Measurements from ENCODE around the gene SBF1. TPM values are rescaled to one million over a fixed set of nuclear protein-coding genes. Genes with fewer than 3 reads are reported as not detected.

The SBF1 gene
- total and polyA plus RNA-seq, 4 donors = 30.1 to 76.9 (median 34.2) TPM

DNA sequence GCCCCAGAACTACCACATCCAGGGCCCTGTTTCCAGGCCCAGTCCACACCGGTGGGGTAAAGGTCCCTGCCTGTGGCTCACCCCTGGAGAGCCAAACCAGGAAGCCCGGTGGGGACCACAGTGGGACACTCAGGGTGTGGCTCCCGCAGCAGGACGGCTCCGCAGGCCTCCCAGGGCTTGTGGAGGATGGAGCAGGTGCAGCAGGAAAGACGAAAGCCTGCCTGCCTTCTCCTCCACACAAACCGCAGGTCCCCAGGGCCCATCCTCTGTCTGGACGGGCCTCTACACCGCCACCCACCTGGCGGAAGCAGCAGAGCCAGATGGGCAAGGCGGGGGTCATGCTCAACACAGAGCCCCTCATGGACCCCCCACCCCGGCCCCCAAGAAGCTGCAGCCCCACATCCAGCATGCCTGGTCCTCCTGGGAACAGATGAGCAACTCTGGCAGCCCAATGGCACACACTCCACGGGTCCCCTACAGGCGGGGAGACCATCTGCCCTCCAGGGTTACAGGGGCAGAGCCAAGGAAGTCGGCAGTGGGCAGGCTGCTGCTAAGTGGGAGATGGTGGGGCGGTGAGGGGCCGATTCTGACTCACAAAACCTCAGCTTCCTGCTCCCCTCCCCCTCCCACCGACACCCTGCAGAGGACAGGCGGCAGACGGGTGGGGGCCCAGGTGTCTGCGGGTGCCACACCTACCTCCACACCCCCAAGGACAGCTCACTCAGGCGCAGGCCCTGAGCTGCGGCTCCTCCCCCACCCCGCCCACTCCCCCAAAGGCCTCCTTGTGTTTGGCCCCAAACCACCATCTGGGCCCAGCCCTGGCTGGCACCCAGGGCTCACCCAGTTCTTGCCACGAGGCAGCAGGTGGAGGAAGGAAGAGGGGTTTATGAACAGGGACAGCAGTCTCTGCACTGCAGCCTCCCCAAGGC lies 5.2 kb downstream of the SBF1 start:
- Histone ChIP-seq H3K9me3 (ENCODE audit: control insufficient read depth in 4 of 4, insufficient read depth in 3 of 4, low read length in 3 of 4) (no peaks in the 10 kb centered on the region), H3K27ac (ENCODE audit: low read depth in 1 of 2, low read length in 1 of 2) (no peak overlapping the region), H3K9ac (ENCODE audit: insufficient read depth in 1 of 2, low read length in 2 of 2) (no peak overlapping the region), H3K36me3 (ENCODE audit: control insufficient read depth in 4 of 4, insufficient read depth in 4 of 4, low read length in 4 of 4) (peaks cover 8 to 35% (median 17%) of the 10 kb centered on the region in 4 donors), H3K27me3 (ENCODE audit: control insufficient read depth in 3 of 3, insufficient read depth in 3 of 3, low read length in 2 of 3) (no peaks in the 10 kb centered on the region), H3K4me3 (no peak overlapping the region), H3K4me1 (ENCODE audit: control insufficient read depth in 5 of 5, insufficient read depth in 5 of 5, low read length in 5 of 5) (peaks cover 6 to 42% (median 9%) of the 10 kb centered on the region in 5 donors)
- DNase-seq (no peak), ATAC-seq (ENCODE audit: insufficient read depth, low FRiP score) (peak; percentile 68)
- 28 to 46% methylated on average over 24 to 25 of the region's 25 CpGs for WGBS, 2 donors
- TF ChIP-seq, protein P1, sequence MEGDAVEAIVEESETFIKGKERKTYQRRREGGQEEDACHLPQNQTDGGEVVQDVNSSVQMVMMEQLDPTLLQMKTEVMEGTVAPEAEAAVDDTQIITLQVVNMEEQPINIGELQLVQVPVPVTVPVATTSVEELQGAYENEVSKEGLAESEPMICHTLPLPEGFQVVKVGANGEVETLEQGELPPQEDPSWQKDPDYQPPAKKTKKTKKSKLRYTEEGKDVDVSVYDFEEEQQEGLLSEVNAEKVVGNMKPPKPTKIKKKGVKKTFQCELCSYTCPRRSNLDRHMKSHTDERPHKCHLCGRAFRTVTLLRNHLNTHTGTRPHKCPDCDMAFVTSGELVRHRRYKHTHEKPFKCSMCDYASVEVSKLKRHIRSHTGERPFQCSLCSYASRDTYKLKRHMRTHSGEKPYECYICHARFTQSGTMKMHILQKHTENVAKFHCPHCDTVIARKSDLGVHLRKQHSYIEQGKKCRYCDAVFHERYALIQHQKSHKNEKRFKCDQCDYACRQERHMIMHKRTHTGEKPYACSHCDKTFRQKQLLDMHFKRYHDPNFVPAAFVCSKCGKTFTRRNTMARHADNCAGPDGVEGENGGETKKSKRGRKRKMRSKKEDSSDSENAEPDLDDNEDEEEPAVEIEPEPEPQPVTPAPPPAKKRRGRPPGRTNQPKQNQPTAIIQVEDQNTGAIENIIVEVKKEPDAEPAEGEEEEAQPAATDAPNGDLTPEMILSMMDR (IDR thresholded peaks at IDR 0.05; ENCODE audit: control extremely low read depth, extremely low read depth) = no peak

DNA sequence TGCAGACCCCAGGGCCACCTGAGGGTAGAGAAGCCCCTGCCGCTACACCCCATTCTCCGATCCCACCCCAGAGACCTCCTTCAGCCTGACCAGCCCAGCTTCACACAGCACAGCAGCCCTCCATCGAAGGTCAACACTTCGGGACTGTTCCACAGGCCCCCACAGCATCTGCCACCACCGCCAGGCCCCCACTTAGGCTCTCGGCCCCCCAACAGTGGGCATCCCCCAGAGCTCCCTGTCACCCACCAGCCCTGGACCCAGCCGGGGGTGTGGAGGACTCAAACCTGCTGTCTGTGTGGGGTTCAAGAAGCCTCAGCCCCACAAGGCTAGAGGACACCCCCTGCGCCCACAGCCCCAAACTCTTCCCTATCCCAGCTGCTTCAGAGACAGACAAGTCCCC lies 6.2 kb downstream of the SBF1 start:
- Histone ChIP-seq H3K9me3 (ENCODE audit: control insufficient read depth in 4 of 4, insufficient read depth in 3 of 4, low read length in 3 of 4) (no peaks in the 10 kb centered on the region), H3K36me3 (ENCODE audit: control insufficient read depth in 4 of 4, insufficient read depth in 4 of 4, low read length in 4 of 4) (peaks cover 9 to 45% (median 22%) of the 10 kb centered on the region in 4 donors), H3K4me1 (ENCODE audit: control insufficient read depth in 5 of 5, insufficient read depth in 5 of 5, low read length in 5 of 5) (peaks cover 2 to 38% (median 7%) of the 10 kb centered on the region in 5 donors), H3K27me3 (ENCODE audit: control insufficient read depth in 3 of 3, insufficient read depth in 3 of 3, low read length in 2 of 3) (no peaks in the 10 kb centered on the region), H3K27ac (ENCODE audit: low read depth in 1 of 2, low read length in 1 of 2) (no peak overlapping the region), H3K4me3 (no peak overlapping the region), H3K9ac (ENCODE audit: insufficient read depth in 1 of 2, low read length in 2 of 2) (no peak overlapping the region)
- DNase-seq = no peak
- TF ChIP-seq, protein P1 (IDR thresholded peaks at IDR 0.05; ENCODE audit: control extremely low read depth, extremely low read depth) = no peak
- WGBS, 2 donors = 88 to 91% methylated on average over 8 of the region's 8 CpGs
- ATAC-seq (ENCODE audit: insufficient read depth, low FRiP score) = no peak

DNA sequence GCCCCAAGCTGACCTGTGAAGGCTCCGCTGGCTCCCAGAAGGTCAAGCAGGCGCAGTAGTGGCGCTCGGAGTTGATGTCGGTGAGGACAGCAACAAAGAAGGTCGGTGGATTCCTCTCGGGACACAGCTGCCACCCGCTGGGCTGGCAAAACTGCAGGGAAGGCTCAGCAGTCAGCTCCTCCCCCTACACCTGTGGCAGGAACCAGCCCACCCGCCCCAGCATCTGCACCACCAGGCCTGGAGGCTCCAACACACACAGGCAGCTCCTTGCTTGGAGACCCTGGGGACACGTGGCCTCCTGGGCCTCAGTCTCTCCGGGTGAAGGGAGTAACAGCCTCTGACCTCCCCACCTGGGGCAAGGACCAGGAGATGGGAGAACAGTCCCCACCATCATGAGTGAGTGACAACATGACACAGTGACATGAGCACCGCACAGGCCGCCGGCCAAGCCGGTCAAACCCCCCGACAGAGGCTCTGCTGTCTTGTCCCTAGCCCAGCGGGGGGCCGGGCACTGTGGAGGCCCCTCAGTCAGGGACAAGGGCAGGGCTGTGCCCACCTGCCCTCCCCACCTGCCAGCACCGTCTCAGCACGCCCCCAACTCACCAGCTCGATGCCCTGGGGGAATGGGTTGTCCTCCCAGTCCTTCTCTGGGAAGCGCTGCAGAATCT lies 6.9 kb downstream of the SBF1 start:
- peaks cover 15 to 52% (median 23%) of the 10 kb centered on the region in 4 donors for H3K36me3 ChIP-seq (ENCODE audit: control insufficient read depth in 4 of 4, insufficient read depth in 4 of 4, low read length in 4 of 4)
- no peak for DNase-seq
- H3K9me3 ChIP-seq (ENCODE audit: control insufficient read depth in 4 of 4, insufficient read depth in 3 of 4, low read length in 3 of 4) = no peaks in the 10 kb centered on the region
- no peak overlapping the region for H3K9ac ChIP-seq (ENCODE audit: insufficient read depth in 1 of 2, low read length in 2 of 2)
- no peak for ATAC-seq (ENCODE audit: insufficient read depth, low FRiP score)
- H3K27ac ChIP-seq (ENCODE audit: low read depth in 1 of 2, low read length in 1 of 2) = no peak overlapping the region
- TF ChIP-seq, protein P1 (IDR thresholded peaks at IDR 0.05; ENCODE audit: control extremely low read depth, extremely low read depth) = no peak
- no peak overlapping the region for H3K4me3 ChIP-seq
- H3K27me3 ChIP-seq (ENCODE audit: control insufficient read depth in 3 of 3, insufficient read depth in 3 of 3, low read length in 2 of 3) = no peaks in the 10 kb centered on the region
- 89 to 91% methylated on average over 22 of the region's 22 CpGs for whole genome bisulfite sequencing, 2 donors
- peaks cover 0 to 31% (median 0%) of the 10 kb centered on the region in 5 donors for H3K4me1 ChIP-seq (ENCODE audit: control insufficient read depth in 5 of 5, insufficient read depth in 5 of 5, low read length in 5 of 5)
